Neuronal stem cell (in vitro differentiated cells): ENCODE data around the gene ANKRD42. TPM values are rescaled to one million over a fixed set of nuclear protein-coding genes. Genes with fewer than 3 reads are reported as not detected.
A peak's percentile ranks its signal among the peaks of the same experiment; 100 is the strongest.

Experiments
- DNase-seq: peaks from one replicate; pipeline ENCODE4 v3.0.0-alpha.2; 2013; ENCODE audit warnings: low spot score
- H2AFZ ChIP-seq: one replicate; pipeline ENCODE4 v1.6.1; 2013; ENCODE audit warnings: mild to moderate bottlenecking, low read length, inconsistent platforms
- H2AK5ac ChIP-seq: 2 replicates; pipeline ENCODE4 v1.6.1; 2013; ENCODE audit warnings: low read depth, mild to moderate bottlenecking, inconsistent platforms, low read length, moderate library complexity, mixed read lengths
- H2BK120ac ChIP-seq: 2 replicates; pipeline ENCODE4 v1.6.1; 2013; ENCODE audit warnings: low read depth, mild to moderate bottlenecking, inconsistent platforms, low read length, moderate library complexity, mixed read lengths
- H2BK12ac ChIP-seq: one replicate; pipeline ENCODE4 v1.6.1; 2013; ENCODE audit warnings: low read length, inconsistent platforms
- H2BK15ac ChIP-seq: 2 replicates; pipeline ENCODE4 v1.6.1; 2013; ENCODE audit warnings: mild to moderate bottlenecking, low read length, inconsistent platforms, mixed read lengths
- H2BK5ac ChIP-seq: one replicate; pipeline ENCODE4 v1.6.1; 2013; ENCODE audit warnings: inconsistent platforms, mild to moderate bottlenecking, low read length, moderate library complexity
- H3K14ac ChIP-seq: one replicate; pipeline ENCODE4 v1.6.1; 2013; ENCODE audit warnings: low read length, inconsistent platforms
- H3K18ac ChIP-seq: 2 replicates; pipeline ENCODE4 v1.6.1; 2013; ENCODE audit warnings: low read length, inconsistent platforms
- H3K23ac ChIP-seq: 2 replicates; pipeline ENCODE4 v1.6.1; 2013; ENCODE audit warnings: low read depth, mild to moderate bottlenecking, mixed read lengths, low read length, inconsistent platforms; ENCODE audit not compliant: poor library complexity
- H3K27ac ChIP-seq: replicated peaks from 3 replicates; pipeline ENCODE4 v1.5.1; 2013; ENCODE audit warnings: low read length, inconsistent platforms
- H3K27me3 ChIP-seq, 3 experiments: 2 replicates each; pipeline ENCODE4 v1.6.1; 2013; ENCODE audit warnings: low read length in 3 of 3, mild to moderate bottlenecking in 2 of 3, inconsistent platforms in 1 of 3, low read depth in 1 of 3, mixed read lengths in 1 of 3, moderate library complexity in 1 of 3; ENCODE audit not compliant: control insufficient read depth in 3 of 3, insufficient read depth in 3 of 3
- H3K36me3 ChIP-seq, 2 donors: replicated peaks in 1 of 2; 2 replicates each; pipeline ENCODE4 v1.6.1; 2013; ENCODE audit warnings: low read length in 2 of 2; ENCODE audit not compliant: control insufficient read depth in 2 of 2, insufficient read depth in 2 of 2
- H3K4ac ChIP-seq: 2 replicates; pipeline ENCODE4 v1.6.1; 2013; ENCODE audit warnings: inconsistent platforms, mild to moderate bottlenecking, low read length, moderate library complexity
- H3K4me1 ChIP-seq, 2 donors: 1 replicate in 1 of 2; 2 replicates in 1 of 2; pipeline ENCODE4 v1.6.1; 2013; ENCODE audit warnings: low read length in 2 of 2, low read depth in 1 of 2; ENCODE audit not compliant: control insufficient read depth in 2 of 2, insufficient read depth in 1 of 2
- H3K4me2 ChIP-seq: one replicate; pipeline ENCODE4 v1.6.1; 2013; ENCODE audit warnings: mild to moderate bottlenecking, low read length, inconsistent platforms; ENCODE audit not compliant: insufficient read depth, poor library complexity, severe bottlenecking
- H3K4me3 ChIP-seq, 2 donors: 2 replicates each; pipeline ENCODE4 v1.5.1; 2013; ENCODE audit warnings: low read length in 2 of 2, mild to moderate bottlenecking in 2 of 2, inconsistent platforms in 1 of 2, moderate library complexity in 1 of 2
- H3K79me1 ChIP-seq: one replicate; pipeline ENCODE4 v1.6.1; 2013; ENCODE audit warnings: low read depth, mild to moderate bottlenecking, inconsistent platforms, low read length, moderate library complexity
- H3K9ac ChIP-seq: one replicate; pipeline ENCODE4 v1.6.1; 2013; ENCODE audit warnings: mild to moderate bottlenecking, low read depth, low read length, inconsistent platforms; ENCODE audit not compliant: poor library complexity
- H3K9me3 ChIP-seq, 2 donors: replicated peaks in 1 of 2; 2 replicates each; pipeline versions ENCODE3 to v1.6.1; 2013; ENCODE audit warnings: low read length in 2 of 2, mild to moderate bottlenecking in 2 of 2, inconsistent platforms in 1 of 2, low read depth in 1 of 2, mixed read lengths in 1 of 2, moderate library complexity in 1 of 2; ENCODE audit not compliant: control insufficient read depth in 2 of 2, insufficient read depth in 1 of 2
- H4K8ac ChIP-seq: one replicate; pipeline ENCODE4 v1.6.1; 2013; ENCODE audit warnings: low read depth, mild to moderate bottlenecking, inconsistent platforms, low read length, moderate library complexity
- H4K91ac ChIP-seq: one replicate; pipeline ENCODE4 v1.6.1; 2013; ENCODE audit warnings: low read length, low read depth, mild to moderate bottlenecking, inconsistent platforms; ENCODE audit not compliant: poor library complexity
- WGBS, 2 donors: extraction: QIAGEN DNeasy Blood & Tissue Kit; methylation state at CpG; one replicate each; pipeline ENCODE4 v1.1.7; 2013; ENCODE audit warnings: missing lambda C conversion rate in 2 of 2, mixed read lengths in 1 of 2; ENCODE audit not compliant: insufficient read length in 2 of 2, insufficient replicate concordance in 1 of 2; ENCODE audit errors: extremely low coverage in 2 of 2; 5-methylcytosine and 5-hydroxymethylcytosine counted together
- polyA plus RNA-seq, 2 experiments: library from polyadenylated mRNA; stranded (reverse); fragments of 200-250 nt; gene quantifications; one replicate each; pipeline ENCODE4 v1.2.3, GENCODE V29; 2013

Gene ANKRD42
- polyA plus RNA-seq (2013, experiment 1 of 2): 4.3 TPM
- 4.2 TPM for polyA plus RNA-seq (2013, experiment 2 of 2)

- H2BK15ac ChIP-seq: no peak within 1 kb of the TSS
- no peak within 1 kb of the TSS for H2BK120ac ChIP-seq
- no peak within 1 kb of the TSS for H2BK5ac ChIP-seq
- H3K9me3 ChIP-seq: no peaks in the 10 kb centered on the region
- H4K91ac ChIP-seq: no peak within 1 kb of the TSS
- peak within 1 kb of the TSS; percentile 68 to 97 for H3K4me3 ChIP-seq
- no peaks in the 10 kb centered on the region for H3K27me3 ChIP-seq
- peaks cover 5 to 39% of the 10 kb centered on the region in 2 donors for H3K36me3 ChIP-seq
- peak within 1 kb of the TSS; percentile 89 for H3K18ac ChIP-seq
- peak within 1 kb of the TSS; percentile 97 for H3K4me2 ChIP-seq
- H3K9ac ChIP-seq: peak within 1 kb of the TSS; percentile 93
- H2AFZ ChIP-seq: peak within 1 kb of the TSS; percentile 94
- no peak within 1 kb of the TSS for H3K27ac ChIP-seq
- peak within 1 kb of the TSS; percentile 42 for H3K14ac ChIP-seq
- peaks cover 3 to 11% of the 10 kb centered on the region in 2 donors for H3K4me1 ChIP-seq
- H3K4ac ChIP-seq: no peak within 1 kb of the TSS
- no peak within 1 kb of the TSS for H2AK5ac ChIP-seq
- no peak within 1 kb of the TSS for H2BK12ac ChIP-seq
- no CpG with 5 or more reads among the region's 67 CpGs for WGBS, 2 donors
- H3K23ac ChIP-seq: peak within 1 kb of the TSS; percentile 60
- peak within 1 kb of the TSS; percentile 21 for H4K8ac ChIP-seq
- no peaks in the 10 kb centered on the region for H3K79me1 ChIP-seq
- DNase-seq: peak; percentile 88
These were observed at the start of gene ANKRD42 for GRCh38 chr11:83193315-83194280. ANKRD42 (plus strand) TSS chr11:83193712; CDS start chr11:83194671, 959 bp downstream.

- H3K4me3 ChIP-seq: no peak overlapping the region
- H3K4ac ChIP-seq: no peak overlapping the region
- no peak overlapping the region for H3K23ac ChIP-seq
- H3K79me1 ChIP-seq: no peaks in the 10 kb centered on the region
- no CpG with 5 or more reads among the region's 4 CpGs for WGBS, 2 donors
- H2BK12ac ChIP-seq: no peak overlapping the region
- no peak overlapping the region for H2BK5ac ChIP-seq
- no peak overlapping the region for H3K4me2 ChIP-seq
- no peak overlapping the region for H3K9ac ChIP-seq
- DNase-seq: no peak
- no peaks in the 10 kb centered on the region for H3K9me3 ChIP-seq
- no peaks in the 10 kb centered on the region for H3K36me3 ChIP-seq
- no peak overlapping the region for H2BK120ac ChIP-seq
- H3K27ac ChIP-seq: no peak overlapping the region
- H3K4me1 ChIP-seq: no peaks in the 10 kb centered on the region
- no peak overlapping the region for H4K91ac ChIP-seq
- no peak overlapping the region for H2BK15ac ChIP-seq
- H3K18ac ChIP-seq: no peak overlapping the region
- H4K8ac ChIP-seq: no peak overlapping the region
- no peak overlapping the region for H2AFZ ChIP-seq
- H2AK5ac ChIP-seq: no peak overlapping the region
- H3K27me3 ChIP-seq: no peaks in the 10 kb centered on the region
- no peak overlapping the region for H3K14ac ChIP-seq
These were observed 45.6 kb upstream of the ANKRD42 start for GRCh38 chr11:83147895-83148294.

- Histone ChIP-seq H3K4me2 (no peak overlapping the region), H3K4me1 (no peaks in the 10 kb centered on the region), H3K9me3 (no peaks in the 10 kb centered on the region), H3K27ac (no peak overlapping the region), H2AK5ac (no peak overlapping the region), H3K9ac (no peak overlapping the region), H2BK15ac (no peak overlapping the region), H2BK5ac (no peak overlapping the region), H2AFZ (no peak overlapping the region), H3K79me1 (no peaks in the 10 kb centered on the region), H3K23ac (no peak overlapping the region), H2BK120ac (no peak overlapping the region), H3K14ac (no peak overlapping the region), H3K27me3 (no peaks in the 10 kb centered on the region), H3K4me3 (no peak overlapping the region), H4K8ac (no peak overlapping the region), H3K36me3 (no peaks in the 10 kb centered on the region), H3K18ac (no peak overlapping the region), H2BK12ac (no peak overlapping the region), H3K4ac (no peak overlapping the region), H4K91ac (no peak overlapping the region)
- no peak for DNase-seq
- no CpG with 5 or more reads among the region's 2 CpGs for WGBS, 2 donors
These were observed 43.1 kb upstream of the ANKRD42 start for GRCh38 chr11:83150450-83150849.

GRCh38 chr11:83151274-83151977 lies 42.1 kb upstream of the ANKRD42 start:
- no peak overlapping the region for H3K23ac ChIP-seq
- H3K27me3 ChIP-seq: no peaks in the 10 kb centered on the region
- H2BK15ac ChIP-seq: no peak overlapping the region
- DNase-seq: no peak
- H3K14ac ChIP-seq: no peak overlapping the region
- no peaks in the 10 kb centered on the region for H3K36me3 ChIP-seq
- no peak overlapping the region for H2AK5ac ChIP-seq
- H2BK12ac ChIP-seq: no peak overlapping the region
- no peaks in the 10 kb centered on the region for H3K79me1 ChIP-seq
- H3K27ac ChIP-seq: no peak overlapping the region
- no peak overlapping the region for H2AFZ ChIP-seq
- H3K18ac ChIP-seq: no peak overlapping the region
- no peak overlapping the region for H2BK120ac ChIP-seq
- H3K4me1 ChIP-seq: no peaks in the 10 kb centered on the region
- no peak overlapping the region for H4K91ac ChIP-seq
- no peaks in the 10 kb centered on the region for H3K9me3 ChIP-seq
- H2BK5ac ChIP-seq: no peak overlapping the region
- WGBS, 2 donors: no CpG with 5 or more reads among the region's 10 CpGs
- H3K4me2 ChIP-seq: no peak overlapping the region
- H4K8ac ChIP-seq: no peak overlapping the region
- no peak overlapping the region for H3K4me3 ChIP-seq
- no peak overlapping the region for H3K4ac ChIP-seq
- no peak overlapping the region for H3K9ac ChIP-seq
